ENCODE data around the gene CUBN. TPM values are rescaled to one million over a fixed set of nuclear protein-coding genes. Genes with fewer than 3 reads are reported as not detected.

CUBN gene
- 4.6 and 4.8 TPM in 2 replicates for total RNA-seq (2022)
- percentile 42 among the genes with signal in this experiment for Bru-seq, nascent RNA
- BruChase-seq, experiment 1, labeled RNA remaining after a 2-hour chase, result percentile 46 among the genes with signal in this experiment
- percentile 44 among the genes with signal in this experiment for BruChase-seq, experiment 2, labeled RNA remaining after a 6-hour chase
- long read RNA-seq, partial matches to known transcripts, result 3 of 10 reads
- long read RNA-seq, other reads (novel, unspliced or antisense), result 7 of 10 reads

DNA sequence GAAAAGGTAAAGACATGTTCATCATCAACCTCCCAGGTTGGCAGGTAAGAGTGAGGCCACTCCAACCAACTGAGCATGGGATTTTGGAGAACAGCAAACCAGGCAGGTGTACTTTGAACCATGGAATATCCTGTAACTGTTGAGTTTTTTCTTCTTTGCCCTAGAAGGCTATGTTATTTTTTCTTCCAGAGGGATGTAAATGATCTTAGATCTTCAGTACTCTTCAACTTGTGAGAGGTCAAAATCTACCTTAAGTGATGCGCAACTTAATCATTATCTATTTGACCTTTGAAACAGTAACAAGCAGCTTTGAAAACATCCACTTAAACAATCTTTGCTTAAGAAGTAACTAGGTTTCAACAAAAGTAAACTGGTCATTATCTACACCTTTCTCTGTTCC, at the start of gene CUBN:
CUBN (minus strand) TSS at position 71 of the 400 bp plus-strand sequence; CDS start at position 25, 46 bp downstream.
- Mint-ChIP-seq H3K27me3 (ENCODE audit: insufficient read depth, unreplicated experiment) (no peaks in the 10 kb centered on the region), H3K4me1 (ENCODE audit: low read depth, unreplicated experiment) (peaks cover 42% of the 10 kb centered on the region), H3K27ac (ENCODE audit: unreplicated experiment) (no peak within 1 kb of the TSS), H3K36me3 (ENCODE audit: insufficient read depth, unreplicated experiment) (no peaks in the 10 kb centered on the region), H3K9me3 (ENCODE audit: unreplicated experiment) (peaks cover 6% of the 10 kb centered on the region), H3K4me3 (ENCODE audit: unreplicated experiment) (no peak within 1 kb of the TSS)
- DNase-seq, result peak; percentile 24 to 52
- BruUV-seq (replicated peaks), result no TSS peak
- Histone ChIP-seq H3K9me3 (no peaks in the 10 kb centered on the region), H3K4me3 (ENCODE audit: low read depth, low read length) (no peak within 1 kb of the TSS), H3K4me1 (peaks cover 47% of the 10 kb centered on the region), H3K27me3 (replicated peaks; ENCODE audit: control insufficient read depth, insufficient read depth, low read length) (no peaks in the 10 kb centered on the region), H3K36me3 (ENCODE audit: control insufficient read depth, insufficient read depth, low read length) (no peaks in the 10 kb centered on the region)
- POLR2A ChIA-PET, result no interaction called here
- intact Hi-C loops (cut with micrococcal nuclease; ENCODE audit: unreplicated experiment), result loop anchor here (2.0 kb wide), 1 partner anchor 15 kb away; no protein-coding TSS in a partner anchor
- CTCF ChIA-PET, result no interaction called here
- TF ChIP-seq, protein P1, sequence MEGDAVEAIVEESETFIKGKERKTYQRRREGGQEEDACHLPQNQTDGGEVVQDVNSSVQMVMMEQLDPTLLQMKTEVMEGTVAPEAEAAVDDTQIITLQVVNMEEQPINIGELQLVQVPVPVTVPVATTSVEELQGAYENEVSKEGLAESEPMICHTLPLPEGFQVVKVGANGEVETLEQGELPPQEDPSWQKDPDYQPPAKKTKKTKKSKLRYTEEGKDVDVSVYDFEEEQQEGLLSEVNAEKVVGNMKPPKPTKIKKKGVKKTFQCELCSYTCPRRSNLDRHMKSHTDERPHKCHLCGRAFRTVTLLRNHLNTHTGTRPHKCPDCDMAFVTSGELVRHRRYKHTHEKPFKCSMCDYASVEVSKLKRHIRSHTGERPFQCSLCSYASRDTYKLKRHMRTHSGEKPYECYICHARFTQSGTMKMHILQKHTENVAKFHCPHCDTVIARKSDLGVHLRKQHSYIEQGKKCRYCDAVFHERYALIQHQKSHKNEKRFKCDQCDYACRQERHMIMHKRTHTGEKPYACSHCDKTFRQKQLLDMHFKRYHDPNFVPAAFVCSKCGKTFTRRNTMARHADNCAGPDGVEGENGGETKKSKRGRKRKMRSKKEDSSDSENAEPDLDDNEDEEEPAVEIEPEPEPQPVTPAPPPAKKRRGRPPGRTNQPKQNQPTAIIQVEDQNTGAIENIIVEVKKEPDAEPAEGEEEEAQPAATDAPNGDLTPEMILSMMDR (IDR thresholded peaks at IDR 0.05; ENCODE audit: insufficient read depth in 1 of 2, low read depth in 1 of 2, low read length in 1 of 2, severe bottlenecking in 1 of 2, unreplicated experiment in 1 of 2), result no peak

DNA sequence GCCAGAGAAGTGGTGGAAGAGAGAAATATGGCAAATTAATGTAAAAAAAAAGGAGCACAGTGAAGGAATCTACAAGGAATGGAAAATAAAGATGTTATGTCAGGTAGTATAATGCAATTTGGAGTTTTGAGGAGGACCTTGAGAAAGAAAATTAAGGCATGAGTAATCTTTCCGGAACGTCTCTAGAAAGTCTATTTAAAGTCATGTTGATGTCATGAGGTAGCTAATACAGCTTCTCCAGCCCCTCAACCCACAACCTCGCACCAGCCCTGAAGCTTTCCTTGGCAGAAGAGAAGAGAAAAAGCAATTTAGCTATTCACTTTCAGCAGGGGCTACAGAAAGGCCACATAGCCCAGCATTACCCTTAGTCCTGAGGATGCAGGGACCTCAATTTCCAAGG, 49.4 kb upstream of the CUBN start:
- intact Hi-C loops (cut with micrococcal nuclease; ENCODE audit: unreplicated experiment), result loop anchor here (5.0 kb wide), 1 partner anchor 122 kb away; no protein-coding TSS in a partner anchor
- no peaks in the 10 kb centered on the region for H3K4me1 Mint-ChIP-seq (ENCODE audit: low read depth, unreplicated experiment)
- H3K27ac Mint-ChIP-seq (ENCODE audit: unreplicated experiment), result no peak overlapping the region
- Histone ChIP-seq H3K36me3 (ENCODE audit: control insufficient read depth, insufficient read depth, low read length) (no peaks in the 10 kb centered on the region), H3K27me3 (replicated peaks; ENCODE audit: control insufficient read depth, insufficient read depth, low read length) (no peaks in the 10 kb centered on the region), H3K4me1 (peaks cover 11% of the 10 kb centered on the region; the same call in 1 of the 2 replicates), H3K9me3 (no peaks in the 10 kb centered on the region), H3K4me3 (ENCODE audit: low read depth, low read length) (no peak overlapping the region)
- no peaks in the 10 kb centered on the region for H3K9me3 Mint-ChIP-seq (ENCODE audit: unreplicated experiment)
- BruUV-seq (replicated peaks), result no TSS peak
- no peak overlapping the region for H3K4me3 Mint-ChIP-seq (ENCODE audit: unreplicated experiment)
- POLR2A ChIA-PET, result no interaction called here
- CTCF ChIA-PET, result interaction anchor here (0.5 to 0.7 kb wide), 2 partner anchors 192 to 335 kb away, joined by 4 to 5 read pairs; no protein-coding TSS in a partner anchor
- H3K36me3 Mint-ChIP-seq (ENCODE audit: insufficient read depth, unreplicated experiment), result no peaks in the 10 kb centered on the region
- TF ChIP-seq, protein P1 (IDR thresholded peaks at IDR 0.05; ENCODE audit: insufficient read depth in 1 of 2, low read depth in 1 of 2, low read length in 1 of 2, severe bottlenecking in 1 of 2, unreplicated experiment in 1 of 2), result no peak
- DNase-seq, result no peak
- H3K27me3 Mint-ChIP-seq (ENCODE audit: insufficient read depth, unreplicated experiment), result no peaks in the 10 kb centered on the region

DNA sequence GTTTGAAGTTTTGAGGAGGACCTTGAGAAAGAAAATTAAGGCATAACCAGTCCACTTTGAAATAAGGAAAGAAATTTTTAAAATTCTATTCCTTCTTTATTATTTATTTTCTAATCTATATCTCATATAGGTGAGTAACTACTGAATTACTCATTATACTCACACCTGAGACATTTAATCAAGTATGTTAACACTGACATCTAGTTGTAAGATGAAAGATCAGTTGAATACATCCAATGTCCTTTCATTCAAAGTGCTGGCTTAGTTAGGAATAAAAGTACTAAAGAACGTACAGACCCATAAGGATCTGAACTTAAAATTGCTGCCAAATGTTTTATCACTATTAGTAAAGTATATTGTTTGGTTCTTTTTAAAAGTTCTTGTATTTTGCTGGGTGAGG, 48.4 kb upstream of the CUBN start:
- Mint-ChIP-seq H3K4me1 (ENCODE audit: low read depth, unreplicated experiment) (no peaks in the 10 kb centered on the region), H3K4me3 (ENCODE audit: unreplicated experiment) (no peak overlapping the region), H3K9me3 (ENCODE audit: unreplicated experiment) (no peaks in the 10 kb centered on the region), H3K27ac (ENCODE audit: unreplicated experiment) (no peak overlapping the region), H3K36me3 (ENCODE audit: insufficient read depth, unreplicated experiment) (no peaks in the 10 kb centered on the region), H3K27me3 (ENCODE audit: insufficient read depth, unreplicated experiment) (no peaks in the 10 kb centered on the region)
- no peak for DNase-seq
- TF ChIP-seq, protein P1 (IDR thresholded peaks at IDR 0.05; ENCODE audit: insufficient read depth in 1 of 2, low read depth in 1 of 2, low read length in 1 of 2, severe bottlenecking in 1 of 2, unreplicated experiment in 1 of 2), result no peak
- BruUV-seq (replicated peaks), result no TSS peak
- ChIA-PET POLR2A (no interaction called here), CTCF (no interaction called here)
- no peaks in the 10 kb centered on the region for H3K27me3 ChIP-seq (replicated peaks; ENCODE audit: control insufficient read depth, insufficient read depth, low read length)
- H3K4me3 ChIP-seq (ENCODE audit: low read depth, low read length), result no peak overlapping the region
- intact Hi-C loops (cut with micrococcal nuclease; ENCODE audit: unreplicated experiment), result loop anchor here (5.0 kb wide), 1 partner anchor 121 kb away; no protein-coding TSS in a partner anchor
- H3K4me1 ChIP-seq, result peaks cover 11% of the 10 kb centered on the region; the same call in 1 of the 2 replicates
- H3K9me3 ChIP-seq, result no peaks in the 10 kb centered on the region
- no peaks in the 10 kb centered on the region for H3K36me3 ChIP-seq (ENCODE audit: control insufficient read depth, insufficient read depth, low read length)

All from Caco-2 (cell line).